ENCODE measurements around the gene NFIC.
"Not testable (repeated sequence)": the region's sequence is repeated elsewhere in the genome, so short reads cannot be mapped to it uniquely, and the experiment has no call there.

NFIC gene

DNA sequence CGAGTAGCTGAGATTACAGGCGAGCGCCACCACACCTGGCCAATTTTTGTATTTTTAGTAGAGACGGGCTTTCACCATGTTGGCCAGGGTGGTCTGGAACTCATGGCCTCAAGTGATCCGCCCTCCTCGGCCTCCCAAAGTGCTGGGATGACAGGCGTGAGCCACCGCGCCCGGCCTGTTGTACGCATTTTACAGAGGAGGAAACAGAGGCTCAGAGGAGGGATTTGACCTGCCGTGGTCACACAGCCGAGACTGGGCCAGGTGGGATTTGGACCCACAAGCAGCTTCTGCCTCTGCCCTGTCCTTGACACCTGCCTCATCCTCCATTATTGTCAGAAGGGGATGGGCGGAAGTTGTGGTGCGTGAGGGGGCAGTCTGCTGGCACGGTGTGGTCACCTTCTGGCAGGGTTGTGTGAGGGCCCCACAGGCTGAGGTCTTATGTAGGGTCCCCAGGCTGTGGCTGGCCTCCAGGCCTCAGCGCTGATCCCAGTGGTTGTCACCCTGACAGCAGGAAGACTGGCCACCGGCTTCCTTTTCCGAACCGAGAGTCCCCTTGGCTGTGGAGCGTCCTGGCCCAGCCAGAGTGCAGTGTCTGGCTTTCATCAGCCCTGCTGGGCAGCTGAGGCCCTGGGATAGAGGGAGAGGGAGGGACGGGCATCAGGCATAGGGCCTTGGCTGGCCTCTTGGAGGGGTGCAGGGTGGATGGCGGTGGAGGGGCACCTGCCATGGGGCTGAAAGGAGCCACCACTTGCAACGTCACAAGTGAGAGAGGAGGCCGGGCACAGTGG is 20.3 kb downstream of the NFIC start:
- Mint-ChIP-seq H3K4me1 (ENCODE audit: low read depth) (peaks cover 7% of the 10 kb centered on the region), H3K27ac (no peak overlapping the region), H3K9me3 (no peaks in the 10 kb centered on the region), H3K4me3 (no peak overlapping the region), H3K36me3 (ENCODE audit: low read depth) (peaks cover 10% of the 10 kb centered on the region), H3K27me3 (no peaks in the 10 kb centered on the region)

DNA sequence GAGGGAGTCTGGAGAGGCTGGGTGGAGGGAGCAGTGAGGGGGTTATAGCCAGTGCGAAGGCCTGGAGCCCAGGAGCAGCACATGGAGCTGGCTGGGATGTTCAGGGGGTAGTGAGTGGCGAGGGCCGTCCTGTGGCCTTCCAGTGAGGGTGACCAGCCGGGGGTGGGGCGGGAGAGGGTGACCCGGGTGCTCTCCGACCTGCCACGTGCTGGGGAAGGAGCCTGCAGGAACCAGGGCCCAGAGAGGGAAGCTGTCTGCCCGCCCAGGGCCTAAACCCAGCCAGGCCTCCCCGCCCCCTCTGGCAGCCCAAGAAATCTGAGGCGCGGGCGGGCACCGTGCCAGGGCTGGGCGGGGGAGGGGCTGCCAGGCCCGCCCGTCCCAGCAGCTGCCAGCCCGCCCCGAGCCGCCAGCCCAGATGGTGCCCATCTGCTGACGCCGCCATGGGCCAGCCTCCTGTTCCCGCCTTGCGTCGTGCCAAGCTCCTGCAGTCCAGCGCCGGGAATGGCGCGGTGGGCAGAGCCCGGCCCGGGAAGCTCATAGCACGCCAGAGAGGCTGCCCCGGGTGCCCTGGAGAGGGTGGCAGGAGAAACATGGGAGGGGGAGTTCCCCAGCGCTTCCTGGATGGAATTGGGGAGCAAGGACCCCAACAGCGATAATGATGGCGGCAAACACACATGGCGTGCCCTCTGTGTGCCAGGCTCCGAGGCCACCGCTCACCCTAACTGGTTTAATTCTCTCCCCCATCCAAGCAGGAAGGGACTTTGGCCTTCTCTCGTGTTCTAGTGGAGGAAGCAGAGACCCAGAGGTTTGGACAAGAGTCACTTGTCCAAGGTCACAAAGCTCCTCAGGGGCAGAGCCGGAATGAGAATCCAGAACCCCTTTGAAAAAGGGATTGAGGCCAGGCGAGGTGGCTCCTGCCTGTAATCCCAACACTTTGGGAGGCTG is 21.5 kb downstream of the NFIC start:
- Mint-ChIP-seq H3K36me3 (ENCODE audit: low read depth) (no peaks in the 10 kb centered on the region), H3K9me3 (no peaks in the 10 kb centered on the region), H3K4me3 (no peak overlapping the region), H3K27ac (no peak overlapping the region), H3K27me3 (no peaks in the 10 kb centered on the region), H3K4me1 (ENCODE audit: low read depth) (peaks cover 7% of the 10 kb centered on the region)

DNA sequence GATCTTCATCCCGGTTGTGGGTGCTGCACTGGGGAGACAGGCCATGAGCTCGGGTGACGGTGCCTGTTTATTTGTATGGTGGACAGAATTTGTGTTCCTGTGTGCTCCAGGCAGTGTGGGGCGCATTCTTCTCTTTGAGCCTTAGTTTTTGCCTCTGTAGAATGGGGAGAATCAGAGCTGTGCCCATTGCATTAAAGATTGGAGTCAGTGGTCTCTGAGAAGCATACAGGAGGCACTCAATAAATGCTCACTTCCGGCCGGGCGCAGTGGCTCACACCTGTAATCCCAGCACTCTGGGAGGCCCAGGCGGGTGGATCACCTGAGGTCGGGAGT is 23.0 kb downstream of the NFIC start:
- Mint-ChIP-seq H3K36me3 (ENCODE audit: low read depth) (no peaks in the 10 kb centered on the region), H3K27me3 (no peaks in the 10 kb centered on the region), H3K9me3 (no peaks in the 10 kb centered on the region), H3K4me3 (no peak overlapping the region), H3K4me1 (ENCODE audit: low read depth) (peaks cover 7% of the 10 kb centered on the region), H3K27ac (no peak overlapping the region)

DNA sequence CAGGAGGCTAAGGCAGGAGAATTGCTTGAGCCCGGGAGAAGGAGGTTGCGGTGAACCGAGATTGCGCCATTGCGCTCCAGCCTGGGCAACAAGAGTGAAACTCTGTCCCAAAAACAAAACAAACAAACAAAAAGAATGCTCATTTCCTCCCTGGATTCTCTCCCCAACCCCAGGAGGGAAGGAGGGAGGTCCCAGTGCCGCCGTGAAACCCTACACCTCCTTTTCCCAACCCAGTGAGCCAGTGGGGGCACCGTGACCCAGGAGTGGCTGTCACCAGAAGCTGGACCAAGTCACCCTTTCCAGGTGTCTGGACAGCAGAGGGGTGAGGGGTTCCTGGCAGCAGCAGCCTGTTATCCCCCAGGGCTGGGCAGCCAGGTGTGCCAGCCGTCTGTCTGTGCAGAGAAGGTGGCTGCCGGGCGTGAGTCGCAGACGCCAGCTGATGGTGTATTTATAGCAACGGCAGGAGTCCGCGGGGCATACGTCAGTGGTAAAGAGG is 23.5 kb downstream of the NFIC start:
- Mint-ChIP-seq H3K27me3 (no peaks in the 10 kb centered on the region), H3K36me3 (ENCODE audit: low read depth) (no peaks in the 10 kb centered on the region), H3K4me3 (no peak overlapping the region), H3K9me3 (no peaks in the 10 kb centered on the region), H3K4me1 (ENCODE audit: low read depth) (peaks cover 7% of the 10 kb centered on the region), H3K27ac (no peak overlapping the region)

DNA sequence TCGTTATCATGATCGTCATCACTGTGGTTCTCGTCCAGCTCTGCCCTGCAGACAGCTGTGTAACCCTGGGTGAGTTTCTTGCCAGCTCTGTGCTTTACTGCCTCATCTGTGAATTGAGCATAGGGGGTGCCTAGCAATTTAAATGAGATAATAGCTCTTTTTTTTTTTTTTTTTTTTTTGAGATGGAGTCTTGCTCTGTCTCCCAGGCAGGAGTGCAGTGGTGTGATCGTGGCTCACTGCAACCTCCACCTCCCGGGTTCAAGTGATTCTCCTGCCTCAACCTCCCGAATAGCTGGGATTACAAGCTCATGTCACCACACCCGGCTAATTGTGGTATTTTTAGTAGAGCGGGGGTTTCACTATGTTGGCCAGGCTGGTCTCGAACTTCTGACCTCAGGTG is 25.5 kb downstream of the NFIC start:
- H3K36me3 Mint-ChIP-seq (ENCODE audit: low read depth); H3K27me3 Mint-ChIP-seq; H3K9me3 Mint-ChIP-seq; H3K4me1 Mint-ChIP-seq (ENCODE audit: low read depth); H3K27ac Mint-ChIP-seq; H3K4me3 Mint-ChIP-seq: not testable (repeated sequence)

DNA sequence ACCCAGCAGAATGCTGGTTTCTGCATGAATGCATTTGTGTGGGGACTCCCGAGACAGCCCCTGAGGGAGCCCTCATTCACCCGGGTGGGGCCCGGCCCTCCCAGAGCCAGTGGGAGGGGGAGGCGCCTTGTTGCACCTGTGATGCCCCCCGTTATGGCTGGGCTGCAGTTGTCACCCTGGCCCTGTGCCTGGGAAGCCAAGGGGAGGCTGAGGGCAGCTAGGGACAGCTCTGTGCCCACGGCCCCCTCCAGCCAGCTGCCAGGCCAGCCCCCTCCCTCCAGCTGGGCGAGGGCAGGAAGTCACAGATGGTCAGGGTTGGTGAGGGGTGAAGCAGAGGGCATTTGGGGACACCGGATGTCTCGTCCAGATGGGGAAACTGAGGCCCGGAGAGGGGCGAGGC is 26.1 kb downstream of the NFIC start:
- Mint-ChIP-seq H3K9me3 (no peaks in the 10 kb centered on the region), H3K4me3 (no peak overlapping the region), H3K27ac (no peak overlapping the region), H3K36me3 (ENCODE audit: low read depth) (no peaks in the 10 kb centered on the region), H3K4me1 (ENCODE audit: low read depth) (peaks cover 7% of the 10 kb centered on the region), H3K27me3 (no peaks in the 10 kb centered on the region)

DNA sequence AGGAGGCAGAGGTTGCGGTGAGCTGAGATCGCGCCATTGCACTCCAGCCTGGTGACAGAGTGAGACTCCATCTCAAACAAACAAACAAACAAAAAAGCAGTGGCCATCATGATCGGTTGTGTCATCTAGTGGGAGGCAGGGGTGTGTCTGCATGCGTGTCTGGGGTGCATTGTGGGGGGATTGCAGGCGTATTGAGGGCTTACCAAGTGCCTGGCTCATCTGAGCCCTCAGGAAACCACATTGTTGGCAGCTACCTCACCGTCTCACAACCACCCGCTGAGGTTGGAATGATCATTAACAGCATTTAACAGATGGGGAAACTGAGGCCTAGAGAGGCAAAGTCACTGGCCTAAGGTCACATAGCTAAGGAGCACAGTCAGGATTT is 30.5 kb downstream of the NFIC start:
- Mint-ChIP-seq H3K4me1 (ENCODE audit: low read depth) (no peaks in the 10 kb centered on the region), H3K9me3 (no peaks in the 10 kb centered on the region), H3K36me3 (ENCODE audit: low read depth) (no peaks in the 10 kb centered on the region), H3K27me3 (no peaks in the 10 kb centered on the region), H3K27ac (no peak overlapping the region), H3K4me3 (no peak overlapping the region)

DNA sequence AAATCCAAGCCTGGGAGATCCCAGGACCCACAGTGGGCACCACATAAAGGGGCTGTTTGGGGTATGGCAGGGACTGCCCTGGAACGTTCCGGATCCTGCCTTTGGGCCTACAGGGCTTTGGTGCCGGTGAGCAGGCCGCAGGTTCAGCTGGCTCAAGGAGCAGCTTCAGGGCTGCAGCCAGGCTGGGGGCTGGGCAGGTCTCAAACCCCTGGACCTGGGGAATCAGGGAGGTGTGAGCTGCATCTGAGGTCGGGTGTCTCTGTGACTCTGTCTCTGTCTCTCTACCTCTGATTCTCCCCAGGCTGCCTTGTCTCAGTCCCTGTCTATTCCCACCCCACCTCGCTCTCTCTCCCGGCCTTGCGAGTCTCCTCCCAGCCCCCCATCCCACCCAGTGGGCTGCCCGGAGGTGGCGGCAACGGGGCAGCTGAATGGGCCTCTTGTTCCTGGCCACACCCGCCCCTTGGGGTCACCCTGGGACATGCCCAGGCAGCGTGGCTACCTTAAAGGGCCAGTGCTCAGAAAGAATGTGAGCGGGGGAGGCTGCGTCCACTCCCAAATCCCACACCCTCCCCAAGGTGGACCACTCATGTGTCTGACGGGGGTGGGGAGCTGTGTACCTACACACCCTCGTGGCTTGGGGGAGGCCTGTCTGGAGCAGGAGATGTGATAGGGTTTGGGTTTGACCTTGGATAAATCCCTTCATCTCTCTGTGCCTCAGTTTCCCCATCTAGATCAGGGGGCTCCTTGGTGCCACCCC is 31.1 kb downstream of the NFIC start:
- H3K4me1 Mint-ChIP-seq (ENCODE audit: low read depth): no peaks in the 10 kb centered on the region
- no peak overlapping the region for H3K4me3 Mint-ChIP-seq
- H3K27me3 Mint-ChIP-seq: no peaks in the 10 kb centered on the region
- no peak overlapping the region for H3K27ac Mint-ChIP-seq
- H3K36me3 Mint-ChIP-seq (ENCODE audit: low read depth): peaks cover 3% of the 10 kb centered on the region
- no peaks in the 10 kb centered on the region for H3K9me3 Mint-ChIP-seq

DNA sequence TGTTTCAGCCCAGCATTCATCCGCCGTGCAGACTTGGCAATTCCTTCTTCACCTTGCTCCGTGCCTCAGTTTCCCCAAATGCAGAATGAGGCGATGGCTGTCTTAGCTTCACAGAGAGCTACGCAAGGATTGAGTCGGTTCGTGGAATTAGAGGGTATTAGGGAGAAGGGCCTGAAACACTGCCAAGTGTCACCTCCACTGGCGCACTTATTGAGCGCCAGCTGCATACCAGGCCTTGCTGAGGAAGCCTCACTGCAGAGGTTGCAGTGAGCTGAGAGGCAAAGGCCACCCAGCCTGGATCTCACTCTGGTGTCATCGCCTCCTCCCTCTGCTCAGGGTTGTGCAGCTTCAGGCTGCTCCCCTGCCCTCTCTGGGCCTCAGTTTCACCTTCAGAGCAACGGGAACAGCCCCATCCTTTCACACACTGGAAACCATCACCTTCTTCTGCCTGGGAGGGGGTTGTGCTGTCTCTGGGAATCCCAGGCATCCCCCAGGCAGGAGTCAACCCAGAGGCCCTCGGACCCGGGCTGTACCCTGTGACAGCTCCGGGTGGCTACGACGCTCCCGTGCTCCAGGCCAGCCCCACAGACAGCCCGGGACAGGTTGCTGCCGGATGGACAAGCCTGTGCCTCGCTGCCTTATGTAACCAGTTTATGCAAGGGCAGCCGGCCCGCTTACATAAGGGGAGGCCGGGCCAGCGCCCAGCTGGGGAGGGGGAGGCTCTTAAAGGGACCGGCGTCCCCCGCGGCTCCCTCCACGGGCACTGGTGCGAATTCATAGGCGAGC is 31.9 kb downstream of the NFIC start:
- no peaks in the 10 kb centered on the region for H3K27me3 Mint-ChIP-seq
- H3K9me3 Mint-ChIP-seq: no peaks in the 10 kb centered on the region
- H3K27ac Mint-ChIP-seq: no peak overlapping the region
- H3K36me3 Mint-ChIP-seq (ENCODE audit: low read depth): peaks cover 5% of the 10 kb centered on the region
- no peaks in the 10 kb centered on the region for H3K4me1 Mint-ChIP-seq (ENCODE audit: low read depth)
- no peak overlapping the region for H3K4me3 Mint-ChIP-seq

DNA sequence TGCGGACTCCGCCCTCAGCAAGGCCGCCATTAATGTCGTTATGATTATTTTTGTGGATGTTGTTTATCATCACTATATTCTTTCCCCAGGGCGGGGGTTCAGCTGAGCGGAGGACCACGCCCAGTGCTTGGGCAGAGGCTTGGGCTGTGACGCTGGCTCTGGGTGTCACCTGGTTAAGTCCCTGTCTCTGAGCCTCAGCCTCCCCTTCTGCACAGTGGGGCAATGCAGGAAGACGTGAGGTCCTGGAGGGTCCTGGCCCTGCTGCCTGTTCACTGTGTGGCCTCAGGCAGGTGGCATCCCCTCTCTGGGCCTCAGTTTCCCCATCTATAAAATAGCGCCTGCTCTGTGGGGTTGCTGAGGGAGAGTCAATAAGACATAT is 32.5 kb downstream of the NFIC start:
- Mint-ChIP-seq H3K36me3 (ENCODE audit: low read depth) (peaks cover 5% of the 10 kb centered on the region), H3K4me1 (ENCODE audit: low read depth) (no peaks in the 10 kb centered on the region), H3K4me3 (no peak overlapping the region), H3K27me3 (no peaks in the 10 kb centered on the region), H3K9me3 (no peaks in the 10 kb centered on the region), H3K27ac (no peak overlapping the region)

DNA sequence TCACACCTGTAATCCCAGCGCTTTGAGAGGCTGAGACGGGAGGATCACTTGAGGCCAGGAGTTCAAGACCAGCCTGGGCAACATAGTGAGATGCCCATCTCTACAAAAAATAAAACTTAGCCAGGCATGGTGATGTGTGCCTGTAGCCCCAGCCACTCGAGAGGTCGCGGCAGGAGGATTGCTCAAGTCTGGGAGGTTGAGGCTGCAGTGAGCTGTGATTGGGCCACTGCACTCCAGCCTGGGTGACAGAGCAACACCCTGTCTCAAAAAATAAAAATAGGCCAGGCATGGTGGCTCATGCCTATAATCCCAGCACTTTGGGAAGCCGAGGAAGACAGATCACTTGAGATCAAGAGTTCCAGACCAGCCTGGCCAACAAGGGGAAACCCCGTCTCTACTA is 32.9 kb downstream of the NFIC start:
- H3K9me3 Mint-ChIP-seq; H3K4me1 Mint-ChIP-seq (ENCODE audit: low read depth); H3K27ac Mint-ChIP-seq; H3K4me3 Mint-ChIP-seq; H3K36me3 Mint-ChIP-seq (ENCODE audit: low read depth); H3K27me3 Mint-ChIP-seq: not testable (repeated sequence)

DNA sequence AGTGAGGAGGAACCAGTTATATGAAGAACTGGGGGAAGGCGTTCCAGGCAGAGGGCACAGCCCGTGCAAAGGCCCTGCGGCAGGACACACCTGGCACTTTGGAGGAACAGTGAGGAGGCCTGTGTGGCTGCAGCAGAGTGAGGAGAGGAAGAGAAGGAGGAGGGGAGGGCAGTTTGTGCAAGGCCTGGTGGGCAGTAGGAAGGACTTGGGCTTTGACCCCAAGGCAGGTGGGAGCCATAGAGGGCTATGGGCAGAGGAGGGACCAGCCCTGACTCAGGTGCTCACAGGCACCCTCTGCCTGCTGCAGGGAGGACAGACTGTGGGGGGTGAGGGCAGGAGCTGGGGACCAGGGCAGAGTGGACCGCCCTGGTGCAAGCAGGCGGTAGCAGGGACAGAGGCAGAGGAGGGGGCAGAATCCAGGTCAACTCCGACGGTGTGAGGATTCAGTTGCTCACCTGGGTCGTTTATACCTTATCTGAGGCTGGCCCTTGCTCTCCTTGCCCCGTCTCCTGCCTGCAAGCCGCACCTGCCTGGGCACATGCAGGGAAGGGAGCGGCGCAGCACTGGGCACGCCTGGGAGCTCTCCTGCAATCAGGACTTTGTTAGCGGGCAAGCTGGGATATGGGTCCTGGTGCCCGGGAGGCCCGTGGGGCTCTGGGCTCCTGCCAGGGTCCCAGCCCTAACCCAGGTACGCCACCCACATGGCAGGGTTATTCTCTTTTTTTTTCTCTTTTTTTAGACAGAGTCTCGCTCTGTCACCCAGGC is 34.8 kb downstream of the NFIC start:
- H3K4me3 Mint-ChIP-seq: no peak overlapping the region
- H3K27me3 Mint-ChIP-seq: no peaks in the 10 kb centered on the region
- no peaks in the 10 kb centered on the region for H3K4me1 Mint-ChIP-seq (ENCODE audit: low read depth)
- no peak overlapping the region for H3K27ac Mint-ChIP-seq
- H3K36me3 Mint-ChIP-seq (ENCODE audit: low read depth): peaks cover 5% of the 10 kb centered on the region
- H3K9me3 Mint-ChIP-seq: no peaks in the 10 kb centered on the region

DNA sequence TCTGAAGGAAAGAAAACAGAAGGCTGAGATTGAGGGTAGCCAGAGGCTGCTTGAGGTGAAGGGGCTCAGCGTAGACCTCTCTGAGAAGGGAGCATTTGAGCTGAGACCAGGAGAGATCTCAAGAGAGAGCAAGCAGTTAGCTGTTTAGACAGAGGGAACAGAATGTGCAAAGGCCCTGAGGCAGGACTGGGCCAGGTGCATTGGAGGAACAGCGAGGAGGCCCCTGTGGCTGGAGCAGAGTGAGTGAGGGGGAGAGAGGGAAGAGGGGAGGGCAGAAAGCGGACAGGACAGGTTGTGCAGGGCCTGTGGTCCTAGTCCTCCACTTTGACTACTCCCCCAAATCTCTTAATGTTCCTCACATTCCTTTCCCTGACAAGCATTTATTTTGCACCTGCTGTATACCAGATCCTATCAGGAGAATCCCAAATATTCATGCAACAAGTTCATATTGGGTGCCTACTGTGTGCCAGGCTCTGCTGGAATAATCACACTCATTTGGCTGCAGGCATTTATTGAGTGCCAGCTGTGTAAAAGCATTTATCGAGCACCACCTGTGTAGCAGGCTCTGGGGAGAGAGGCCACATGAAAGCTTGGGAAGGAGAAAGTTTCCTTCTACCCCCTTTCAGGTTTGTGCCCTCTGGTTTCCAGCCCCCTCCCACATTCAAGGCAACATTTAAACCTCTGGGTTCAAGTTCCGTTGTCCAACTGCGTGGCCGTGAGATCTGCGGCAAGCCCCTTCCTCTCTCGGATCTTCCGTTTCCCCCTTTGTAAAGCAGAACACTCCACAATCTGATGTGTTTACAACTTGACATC is 36.5 kb downstream of the NFIC start:
- no peak overlapping the region for H3K4me3 Mint-ChIP-seq
- peaks cover 5% of the 10 kb centered on the region for H3K36me3 Mint-ChIP-seq (ENCODE audit: low read depth)
- no peaks in the 10 kb centered on the region for H3K9me3 Mint-ChIP-seq
- H3K27me3 Mint-ChIP-seq: no peaks in the 10 kb centered on the region
- H3K4me1 Mint-ChIP-seq (ENCODE audit: low read depth): no peaks in the 10 kb centered on the region
- no peak overlapping the region for H3K27ac Mint-ChIP-seq
